HL-60 (cell line): ENCODE measurements around the gene RFWD3.
A peak's percentile ranks its signal among the peaks of the same experiment; 100 is the strongest.

ENCODE experiments used
- CTCF ChIP-seq: IDR thresholded peaks from one replicate; pipeline ENCODE4 v1.5.1; 2011; ENCODE audit warnings: low read length, control low read depth, inconsistent platforms; ENCODE audit not compliant: insufficient read depth
- POLR2AphosphoS5 ChIP-seq: IDR thresholded peaks from 2 replicates; pipeline ENCODE4 v1.6.1; 2012; ENCODE audit warnings: low read depth
- REST ChIP-seq: IDR thresholded peaks from 2 replicates; pipeline ENCODE4 v1.6.1; 2012; ENCODE audit warnings: low read depth; ENCODE audit not compliant: insufficient replicate concordance
- SPI1 ChIP-seq: IDR thresholded peaks from 2 replicates; pipeline ENCODE4 v1.6.1; 2012; ENCODE audit warnings: low read depth, mild to moderate bottlenecking, borderline replicate concordance

- TF ChIP-seq CTCF (no peak), POLR2AphosphoS5 (no peak), REST (no peak), SPI1 (peak; percentile 48; the same call in 1 of the 2 replicates)
These were observed 33.4 kb upstream of the RFWD3 start for GRCh38 chr16:74700116-74700437.
